OCI-LY3 (cell line): Measurements from ENCODE around the gene SF3B4.

Source experiments
- H2AFZ ChIP-seq: fragments of 200-600, 300-600 bp; shearing (Covaris generic); 2 replicates; pipeline ENCODE4 v1.6.0; 2014; ENCODE audit warnings: antibody characterized with exemption, low read depth, low read length
- H3K27ac ChIP-seq: fragments of 200-600, 300-600 bp; sonication (generic); 2 replicates; pipeline ENCODE4 v1.5.1; 2014; ENCODE audit warnings: mild to moderate bottlenecking, low read length, moderate library complexity, mixed read lengths
- H3K27me3 ChIP-seq: fragments of 200-600, 300-600 bp; sonication (generic); 2 replicates; pipeline ENCODE4 v1.6.1; 2014; ENCODE audit warnings: low read depth, low read length, mixed read lengths
- H3K36me3 ChIP-seq: fragments of 200-600, 300-600 bp; sonication (generic); replicated peaks from 2 replicates; pipeline ENCODE3; 2014; ENCODE audit warnings: low read depth, low read length, mixed read lengths
- H3K4me1 ChIP-seq: fragments of 300-600, 200-600 bp; sonication (generic); 2 replicates; pipeline ENCODE4 v1.6.1; 2014; ENCODE audit warnings: low read length, mixed read lengths
- H3K4me2 ChIP-seq: fragments of 200-600, 300-600 bp; sonication (generic); 2 replicates; pipeline ENCODE4 v1.6.1; 2014; ENCODE audit warnings: low read length, mixed read lengths
- H3K4me3 ChIP-seq: fragments of 300-600, 200-600 bp; sonication (generic); 2 replicates; pipeline ENCODE4 v1.5.1; 2014; ENCODE audit warnings: antibody characterized with exemption, mild to moderate bottlenecking, low read length, moderate library complexity
- H3K79me2 ChIP-seq: fragments of 300-600, 200-600 bp; shearing (Covaris generic); 2 replicates; pipeline ENCODE4 v1.6.1; 2014; ENCODE audit warnings: mild to moderate bottlenecking, low read length, mixed read lengths
- H3K9ac ChIP-seq: fragments of 300-600, 200-600 bp; shearing (Covaris generic); 2 replicates; pipeline ENCODE4 v1.6.0; 2014; ENCODE audit warnings: mild to moderate bottlenecking, low read length, moderate library complexity
- H3K9me3 ChIP-seq: fragments of 200-600, 300-600 bp; shearing (Covaris generic); 2 replicates; pipeline ENCODE4 v1.6.1; 2014; ENCODE audit warnings: low read length, mixed read lengths; ENCODE audit not compliant: insufficient read depth
- H4K20me1 ChIP-seq: fragments of 200-600, 300-600 bp; sonication (generic); 2 replicates; pipeline ENCODE4 v1.6.1; 2016; ENCODE audit warnings: low read length, mixed read lengths; ENCODE audit not compliant: insufficient read depth
- EZH2phosphoT487 ChIP-seq: fragments of 200-600 bp; shearing (Covaris generic); IDR thresholded peaks from 2 replicates; pipeline ENCODE4 v1.6.1; 2018; ENCODE audit warnings: antibody characterized with exemption, mixed run types, low read depth
- TF ChIP-seq, protein P1 (sequence below): fragments of 200-600, 300-600 bp; sonication (generic); IDR thresholded peaks from 2 replicates; pipeline ENCODE4 v1.5.1; 2014; ENCODE audit warnings: antibody characterized with exemption, low read length, low read depth

Gene SF3B4

DNA sequence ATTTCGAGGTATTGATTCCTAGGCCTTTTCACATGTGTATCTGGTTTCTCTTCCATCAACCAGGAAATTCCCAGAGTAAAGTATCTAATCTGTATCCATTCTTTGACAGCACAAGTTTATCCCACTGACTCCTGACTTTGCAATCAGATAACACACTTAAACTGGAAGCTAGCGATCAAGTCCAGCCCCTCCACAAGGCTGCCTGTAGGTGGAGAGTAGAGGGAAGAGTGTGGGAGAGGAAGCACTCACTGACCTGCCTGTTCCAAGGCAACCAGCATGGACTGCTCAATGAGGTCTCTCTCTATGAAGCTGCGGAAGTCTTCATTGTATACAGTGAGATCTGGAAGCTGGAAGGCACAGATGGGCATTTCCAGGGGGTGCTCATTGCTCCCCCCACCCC, 39.4 kb upstream of the SF3B4 start:
- Histone ChIP-seq H2AFZ (no peak overlapping the region), H3K27me3 (no peaks in the 10 kb centered on the region), H3K4me3 (no peak overlapping the region), H3K36me3 (peaks cover 17% of the 10 kb centered on the region), H3K9me3 (no peaks in the 10 kb centered on the region), H3K9ac (no peak overlapping the region), H3K79me2 (no peaks in the 10 kb centered on the region), H4K20me1 (no peaks in the 10 kb centered on the region), H3K4me2 (no peak overlapping the region), H3K4me1 (no peaks in the 10 kb centered on the region), H3K27ac (no peak overlapping the region)
- TF ChIP-seq, protein P1, sequence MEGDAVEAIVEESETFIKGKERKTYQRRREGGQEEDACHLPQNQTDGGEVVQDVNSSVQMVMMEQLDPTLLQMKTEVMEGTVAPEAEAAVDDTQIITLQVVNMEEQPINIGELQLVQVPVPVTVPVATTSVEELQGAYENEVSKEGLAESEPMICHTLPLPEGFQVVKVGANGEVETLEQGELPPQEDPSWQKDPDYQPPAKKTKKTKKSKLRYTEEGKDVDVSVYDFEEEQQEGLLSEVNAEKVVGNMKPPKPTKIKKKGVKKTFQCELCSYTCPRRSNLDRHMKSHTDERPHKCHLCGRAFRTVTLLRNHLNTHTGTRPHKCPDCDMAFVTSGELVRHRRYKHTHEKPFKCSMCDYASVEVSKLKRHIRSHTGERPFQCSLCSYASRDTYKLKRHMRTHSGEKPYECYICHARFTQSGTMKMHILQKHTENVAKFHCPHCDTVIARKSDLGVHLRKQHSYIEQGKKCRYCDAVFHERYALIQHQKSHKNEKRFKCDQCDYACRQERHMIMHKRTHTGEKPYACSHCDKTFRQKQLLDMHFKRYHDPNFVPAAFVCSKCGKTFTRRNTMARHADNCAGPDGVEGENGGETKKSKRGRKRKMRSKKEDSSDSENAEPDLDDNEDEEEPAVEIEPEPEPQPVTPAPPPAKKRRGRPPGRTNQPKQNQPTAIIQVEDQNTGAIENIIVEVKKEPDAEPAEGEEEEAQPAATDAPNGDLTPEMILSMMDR: no peak
- TF ChIP-seq EZH2phosphoT487: no peak

DNA sequence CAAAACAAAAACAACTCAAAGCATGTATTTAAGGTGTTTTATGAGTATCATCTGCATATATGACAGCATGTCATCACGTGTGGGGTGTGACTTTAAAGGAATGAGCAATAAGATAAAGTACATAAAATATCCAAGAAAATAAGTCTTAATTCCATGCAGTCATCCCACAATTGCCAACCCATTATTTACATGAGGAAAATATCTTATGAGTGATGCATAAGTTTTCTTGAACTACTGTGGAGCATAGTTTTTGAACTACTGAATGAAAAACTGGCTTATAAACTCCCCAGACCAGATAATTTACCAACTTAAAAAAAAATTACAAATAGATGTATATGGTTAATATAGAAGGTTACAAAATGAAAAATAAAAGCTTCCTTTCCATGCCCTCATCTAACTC, 38.8 kb upstream of the SF3B4 start:
- H3K79me2 ChIP-seq: no peaks in the 10 kb centered on the region
- H3K27ac ChIP-seq: no peak overlapping the region
- no peaks in the 10 kb centered on the region for H3K9me3 ChIP-seq
- no peaks in the 10 kb centered on the region for H3K27me3 ChIP-seq
- no peak overlapping the region for H2AFZ ChIP-seq
- H4K20me1 ChIP-seq: no peaks in the 10 kb centered on the region
- H3K36me3 ChIP-seq: peaks cover 17% of the 10 kb centered on the region
- no peak overlapping the region for H3K9ac ChIP-seq
- no peak overlapping the region for H3K4me3 ChIP-seq
- TF ChIP-seq, protein P1: no peak
- TF ChIP-seq EZH2phosphoT487: no peak
- H3K4me1 ChIP-seq: no peaks in the 10 kb centered on the region
- no peak overlapping the region for H3K4me2 ChIP-seq

DNA sequence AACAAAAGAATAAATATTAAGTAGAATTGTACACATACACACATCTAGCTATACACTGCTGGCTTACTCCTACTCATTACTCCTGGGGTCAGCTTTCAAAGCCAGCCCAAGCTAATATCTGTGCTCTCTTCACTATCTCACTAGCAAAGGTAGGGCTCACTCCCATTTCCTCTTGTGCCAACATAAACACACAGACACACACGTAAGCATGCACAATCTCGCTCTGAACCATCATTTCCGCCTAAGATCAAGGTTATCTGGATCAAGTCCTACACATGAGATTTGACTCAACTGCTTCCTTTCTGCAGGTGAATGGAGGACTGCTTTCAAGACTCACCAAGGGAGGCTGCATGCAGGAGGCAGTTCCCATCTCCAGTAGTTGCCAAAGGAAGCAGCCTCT, 37.8 kb upstream of the SF3B4 start:
- TF ChIP-seq, protein P1: no peak
- no peak for TF ChIP-seq EZH2phosphoT487
- no peaks in the 10 kb centered on the region for H3K79me2 ChIP-seq
- peaks cover 17% of the 10 kb centered on the region for H3K36me3 ChIP-seq
- no peak overlapping the region for H2AFZ ChIP-seq
- H3K4me1 ChIP-seq: no peaks in the 10 kb centered on the region
- H4K20me1 ChIP-seq: no peaks in the 10 kb centered on the region
- H3K9me3 ChIP-seq: no peaks in the 10 kb centered on the region
- no peaks in the 10 kb centered on the region for H3K27me3 ChIP-seq
- no peak overlapping the region for H3K27ac ChIP-seq
- no peak overlapping the region for H3K9ac ChIP-seq
- no peak overlapping the region for H3K4me2 ChIP-seq
- no peak overlapping the region for H3K4me3 ChIP-seq

DNA sequence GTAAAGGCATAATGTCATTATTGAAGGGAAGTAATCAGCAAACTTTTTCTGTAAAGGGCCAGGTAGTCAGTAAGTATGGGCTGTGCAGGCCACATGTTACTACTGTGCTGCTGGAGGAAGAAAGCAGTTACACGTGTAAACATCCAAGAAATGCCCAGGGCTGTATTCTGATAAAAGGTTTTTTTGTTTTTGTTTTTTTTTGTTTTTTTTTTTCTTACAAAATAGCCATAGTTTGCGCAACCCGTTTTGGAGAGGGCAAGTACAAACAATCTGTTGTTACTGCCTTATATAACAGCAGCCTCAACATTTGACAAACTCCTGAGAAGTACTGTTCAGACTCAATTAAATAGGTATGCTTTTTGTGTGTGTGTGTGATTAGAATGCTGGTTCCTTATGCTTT, 35.8 kb upstream of the SF3B4 start:
- Histone ChIP-seq H2AFZ (no peak overlapping the region), H3K4me2 (no peak overlapping the region), H3K9ac (no peak overlapping the region), H4K20me1 (no peaks in the 10 kb centered on the region), H3K4me1 (no peaks in the 10 kb centered on the region), H3K9me3 (no peaks in the 10 kb centered on the region), H3K27me3 (no peaks in the 10 kb centered on the region), H3K27ac (no peak overlapping the region), H3K36me3 (peaks cover 22% of the 10 kb centered on the region), H3K4me3 (no peak overlapping the region), H3K79me2 (no peaks in the 10 kb centered on the region)
- TF ChIP-seq, protein P1: no peak
- no peak for TF ChIP-seq EZH2phosphoT487
